GM21367 (cell line): Measurements from ENCODE around the gene PTPN6.

Experiments used
- ATAC-seq: cut with Tn5 transposase; IDR thresholded peaks from one replicate; pipeline ENCODE4 v1.9.1; 2021; ENCODE audit not compliant: unreplicated experiment

The PTPN6 gene

DNA sequence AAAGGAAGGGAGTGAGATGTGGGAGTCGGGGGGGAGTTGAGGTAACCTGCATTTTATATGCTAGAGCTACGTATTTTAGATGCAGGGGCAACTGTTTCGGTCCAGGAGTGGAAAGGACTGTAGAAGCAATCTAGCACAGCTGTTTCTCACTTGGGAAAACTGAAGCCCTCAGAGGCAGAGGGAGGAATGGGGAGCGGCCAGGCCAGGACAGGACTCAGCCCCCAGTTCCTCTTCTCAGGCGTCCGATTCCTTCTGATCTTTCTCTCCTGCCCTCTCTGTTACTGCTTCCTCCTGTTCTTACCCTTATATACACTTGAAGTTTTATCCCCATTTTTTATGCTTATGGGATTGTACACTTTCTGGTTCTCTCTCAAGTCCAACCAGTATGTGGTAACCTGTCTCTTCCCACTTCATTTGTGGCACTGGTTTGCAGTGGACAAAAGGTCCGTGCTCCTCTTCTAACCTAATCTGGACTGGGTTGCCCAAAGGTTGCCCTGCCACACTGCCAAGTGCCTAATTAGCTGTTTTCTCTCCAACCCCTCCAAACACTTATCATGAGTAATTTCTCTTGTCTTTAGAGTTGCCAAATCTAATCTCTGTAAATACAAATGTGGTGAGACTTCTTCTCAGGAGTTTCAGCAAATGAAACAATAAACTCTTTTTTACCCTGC, 50.9 kb downstream of the PTPN6 start:
- ATAC-seq: no peak

DNA sequence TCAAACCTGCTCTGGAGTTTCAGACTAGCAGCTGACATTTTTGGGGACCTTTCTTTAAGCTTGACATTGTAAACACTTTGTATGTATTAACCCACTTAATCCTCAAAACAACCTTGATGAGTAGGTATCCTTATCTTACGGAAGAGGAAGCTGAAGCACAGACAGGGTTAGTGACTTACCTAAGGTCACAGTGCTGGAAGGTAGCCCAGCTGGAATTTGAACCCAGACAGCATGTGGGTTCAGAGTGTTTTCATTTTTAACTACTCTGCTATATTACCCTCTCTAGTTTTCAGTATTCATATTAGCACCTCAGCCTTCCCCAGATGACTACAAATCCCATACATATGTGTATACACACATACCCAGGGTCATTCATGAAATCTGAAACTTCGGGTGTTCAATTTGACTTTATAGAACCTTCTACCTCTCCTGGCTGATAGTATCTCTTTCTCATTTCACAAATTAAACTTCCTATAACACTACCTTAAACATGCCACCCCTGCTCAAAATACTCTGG, 53.2 kb downstream of the PTPN6 start:
- ATAC-seq: no peak

DNA sequence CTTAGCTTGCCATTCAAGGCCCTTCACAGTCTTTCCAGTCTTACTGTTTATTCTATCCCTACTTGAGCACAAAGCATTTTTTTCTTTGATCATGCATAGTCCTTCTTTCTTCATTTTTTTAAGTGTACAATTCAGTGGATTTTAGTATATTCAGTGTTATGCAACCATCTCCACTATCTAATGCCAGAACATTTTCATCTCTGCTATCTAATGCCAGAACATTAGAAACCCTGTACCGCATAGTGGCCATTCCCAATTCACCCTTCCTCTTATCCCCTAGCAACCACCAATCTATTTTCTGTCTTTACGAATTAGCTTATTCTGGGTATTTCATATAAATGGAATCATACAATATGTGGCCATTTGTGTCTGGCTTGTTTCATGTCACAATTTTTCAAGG, 53.7 kb downstream of the PTPN6 start:
- no peak for ATAC-seq

DNA sequence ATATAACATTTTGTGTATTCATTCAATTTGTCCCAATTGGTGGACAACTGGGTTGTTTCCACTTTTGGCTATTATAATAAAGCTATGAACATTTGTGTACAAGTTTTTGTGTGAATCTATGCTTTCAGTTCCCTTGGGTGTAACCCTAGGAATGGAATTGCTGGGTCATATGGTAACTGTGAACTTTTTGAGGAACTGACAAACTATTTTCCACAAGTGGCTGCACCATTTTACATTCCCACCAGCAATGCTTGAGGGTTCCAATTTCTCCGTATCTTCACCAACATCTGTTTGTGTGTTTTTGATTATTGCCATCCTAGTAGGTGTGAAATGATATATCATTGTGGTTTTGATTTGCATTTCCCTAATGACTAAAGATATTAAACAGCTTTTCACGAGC, 54.2 kb downstream of the PTPN6 start:
- no peak for ATAC-seq

DNA sequence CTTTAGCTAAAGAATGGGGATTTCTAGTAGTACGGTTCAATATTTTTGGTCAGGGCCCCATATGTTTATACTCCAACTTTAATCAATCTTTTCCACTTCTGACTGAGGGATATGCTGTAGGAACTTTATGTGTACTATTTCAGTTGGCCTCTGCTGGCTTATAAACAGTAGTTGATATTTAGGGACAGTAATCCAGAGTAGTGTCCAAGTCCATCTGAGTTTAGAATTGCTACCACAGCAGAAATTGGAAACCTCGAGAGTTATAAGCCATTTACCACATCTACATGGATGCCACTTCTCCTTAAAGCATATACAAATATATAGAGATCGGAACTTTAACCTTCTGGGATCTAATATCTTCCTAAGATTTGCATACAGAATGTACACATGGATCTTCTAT, 55.5 kb downstream of the PTPN6 start:
- no peak for ATAC-seq

DNA sequence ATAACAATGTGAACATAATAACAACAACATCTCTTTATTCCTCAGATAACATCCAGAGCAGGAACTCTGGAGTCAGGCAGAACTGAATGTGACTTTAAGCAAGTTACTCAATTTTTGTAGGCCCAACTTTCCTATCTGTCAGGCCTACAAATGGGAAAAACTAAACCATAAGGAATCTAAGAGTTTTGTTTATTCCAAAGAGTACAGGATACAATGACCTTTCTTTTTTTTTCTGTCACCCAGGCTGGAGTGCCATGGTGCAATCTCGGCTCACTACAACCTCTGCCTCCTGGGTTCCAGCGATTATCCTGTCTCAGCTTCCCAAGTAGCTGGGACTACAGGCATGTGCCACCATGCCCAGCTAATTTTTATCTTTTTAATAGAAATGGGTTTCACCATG, 57.7 kb downstream of the PTPN6 start:
- no peak for ATAC-seq

DNA sequence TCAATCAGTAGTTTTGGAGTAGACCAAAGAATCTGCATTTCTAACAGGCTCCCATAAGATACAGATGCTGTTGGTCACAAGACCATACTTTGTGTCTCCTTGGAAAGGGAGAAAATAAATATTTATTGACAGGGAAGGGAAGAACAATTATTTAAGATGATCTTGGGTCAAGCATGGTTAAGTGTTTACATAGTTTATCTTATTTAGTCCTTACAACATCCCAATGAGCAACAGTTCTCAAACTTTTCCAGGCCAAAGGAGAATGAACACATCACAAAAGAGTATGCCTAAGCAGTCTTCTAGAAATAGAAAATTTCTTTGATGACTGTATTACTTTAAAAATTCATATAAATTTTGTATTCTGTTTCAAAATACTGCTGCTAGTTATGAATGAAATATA, 58.4 kb downstream of the PTPN6 start:
- ATAC-seq: no peak
